ENCODE measurements around the gene HEXA.
"Not testable (repeated sequence)": the region's sequence is repeated elsewhere in the genome, so short reads cannot be mapped to it uniquely, and the experiment has no call there.

The HEXA gene

DNA sequence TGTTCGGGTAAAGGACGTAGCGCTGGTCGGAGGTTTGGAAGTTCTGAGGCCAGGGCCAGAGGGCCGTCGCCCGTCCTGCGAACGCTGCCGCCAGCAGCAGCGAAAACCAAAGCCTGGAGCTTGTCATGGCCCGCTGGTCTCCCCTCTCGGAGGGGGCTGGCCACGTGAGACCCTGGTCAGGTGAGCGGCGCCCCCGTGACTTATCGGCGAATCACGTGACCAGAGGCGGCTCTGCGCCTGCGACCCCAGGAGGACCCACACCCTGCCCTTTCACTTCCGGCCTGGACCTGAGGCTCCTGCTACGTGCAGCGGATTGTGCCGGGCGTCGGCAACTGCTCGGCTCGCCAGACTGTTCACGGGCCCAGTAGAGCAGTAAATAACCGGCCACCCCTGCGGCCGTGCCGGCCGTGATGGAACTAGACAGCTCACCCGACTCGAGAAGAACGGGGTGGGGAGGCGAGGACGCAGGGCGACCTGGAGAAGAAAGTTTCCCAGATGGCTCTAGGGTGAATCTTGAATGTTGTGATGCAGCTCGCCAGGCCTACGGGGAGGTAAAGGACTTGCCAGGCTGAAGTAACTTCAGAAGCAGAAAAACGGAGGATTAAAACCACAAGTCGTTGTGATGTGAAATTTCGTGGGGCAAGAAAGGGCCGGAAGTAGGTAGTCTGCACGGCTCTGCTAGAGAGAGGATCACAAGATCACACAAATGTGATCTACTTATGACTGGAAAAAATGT lies at the start of gene HEXA:
Gene HEXA (minus strand): TSS at position 169 of the 736 bp plus-strand sequence. CDS start 42 bp downstream, at position 127.
- TF ChIP-seq, protein P1, sequence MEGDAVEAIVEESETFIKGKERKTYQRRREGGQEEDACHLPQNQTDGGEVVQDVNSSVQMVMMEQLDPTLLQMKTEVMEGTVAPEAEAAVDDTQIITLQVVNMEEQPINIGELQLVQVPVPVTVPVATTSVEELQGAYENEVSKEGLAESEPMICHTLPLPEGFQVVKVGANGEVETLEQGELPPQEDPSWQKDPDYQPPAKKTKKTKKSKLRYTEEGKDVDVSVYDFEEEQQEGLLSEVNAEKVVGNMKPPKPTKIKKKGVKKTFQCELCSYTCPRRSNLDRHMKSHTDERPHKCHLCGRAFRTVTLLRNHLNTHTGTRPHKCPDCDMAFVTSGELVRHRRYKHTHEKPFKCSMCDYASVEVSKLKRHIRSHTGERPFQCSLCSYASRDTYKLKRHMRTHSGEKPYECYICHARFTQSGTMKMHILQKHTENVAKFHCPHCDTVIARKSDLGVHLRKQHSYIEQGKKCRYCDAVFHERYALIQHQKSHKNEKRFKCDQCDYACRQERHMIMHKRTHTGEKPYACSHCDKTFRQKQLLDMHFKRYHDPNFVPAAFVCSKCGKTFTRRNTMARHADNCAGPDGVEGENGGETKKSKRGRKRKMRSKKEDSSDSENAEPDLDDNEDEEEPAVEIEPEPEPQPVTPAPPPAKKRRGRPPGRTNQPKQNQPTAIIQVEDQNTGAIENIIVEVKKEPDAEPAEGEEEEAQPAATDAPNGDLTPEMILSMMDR (IDR thresholded peaks at IDR 0.05; ENCODE audit: control extremely low read depth, extremely low read depth, low read depth, missing control alignments), result no peak
- ChIA-PET POLR2A (interaction anchor here (1.0 to 1.3 kb wide), 2 partner anchors 11 to 149 kb away, joined by 3 to 4 read pairs; no protein-coding TSS in a partner anchor), CTCF (interaction anchor here (1.2 to 2.6 kb wide), 2 partner anchors 9 to 149 kb away, joined by 5 to 8 read pairs; no protein-coding TSS in a partner anchor)
- peak; percentile 97 for DNase-seq (ENCODE audit: extremely low spot score)

GRCh38 chr15:72423256-72423655 lies 47.4 kb upstream of the HEXA start:
- ChIA-PET POLR2A (no interaction called here), CTCF (interaction anchor here (2.8 kb wide), 1 partner anchor 30 kb away, joined by 12 read pairs; no protein-coding TSS in a partner anchor)
- TF ChIP-seq, protein P1 (IDR thresholded peaks at IDR 0.05; ENCODE audit: control extremely low read depth, extremely low read depth, low read depth, missing control alignments), result no peak
- no peak for DNase-seq (ENCODE audit: extremely low spot score)

- TF ChIP-seq, protein P1 (IDR thresholded peaks at IDR 0.05; ENCODE audit: control extremely low read depth, extremely low read depth, low read depth, missing control alignments), result no peak
- DNase-seq (ENCODE audit: extremely low spot score), result no peak
- ChIA-PET POLR2A (no interaction called here), CTCF (interaction anchor here (2.8 kb wide), 1 partner anchor 32 kb away, joined by 12 read pairs; no protein-coding TSS in a partner anchor)
Measured at GRCh38 chr15:72421484-72421883, 45.7 kb upstream of the HEXA start.

DNA sequence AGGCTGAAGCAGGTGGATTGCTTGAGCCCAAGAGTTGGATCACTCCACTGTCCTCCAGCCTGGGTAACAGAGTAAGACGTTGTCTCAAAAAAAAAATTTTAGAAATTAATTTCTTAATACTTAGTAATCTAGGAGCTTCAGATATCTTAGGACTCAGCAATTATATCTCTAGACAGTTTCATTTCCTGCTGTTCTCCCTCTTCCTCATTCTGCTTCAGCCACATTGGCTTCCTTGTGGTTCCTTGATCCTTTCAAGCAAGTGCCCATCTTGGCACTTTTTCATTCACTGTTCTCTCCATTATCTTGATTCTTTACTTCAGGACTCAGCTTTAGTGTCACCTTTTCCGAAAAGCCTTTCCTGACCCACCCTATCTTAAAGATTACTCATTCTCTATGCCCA lies 44.8 kb upstream of the HEXA start:
- no peak for DNase-seq (ENCODE audit: extremely low spot score)
- ChIA-PET CTCF (no interaction called here), POLR2A (no interaction called here)
- TF ChIP-seq, protein P1 (IDR thresholded peaks at IDR 0.05; ENCODE audit: control extremely low read depth, extremely low read depth, low read depth, missing control alignments), result no peak

DNA sequence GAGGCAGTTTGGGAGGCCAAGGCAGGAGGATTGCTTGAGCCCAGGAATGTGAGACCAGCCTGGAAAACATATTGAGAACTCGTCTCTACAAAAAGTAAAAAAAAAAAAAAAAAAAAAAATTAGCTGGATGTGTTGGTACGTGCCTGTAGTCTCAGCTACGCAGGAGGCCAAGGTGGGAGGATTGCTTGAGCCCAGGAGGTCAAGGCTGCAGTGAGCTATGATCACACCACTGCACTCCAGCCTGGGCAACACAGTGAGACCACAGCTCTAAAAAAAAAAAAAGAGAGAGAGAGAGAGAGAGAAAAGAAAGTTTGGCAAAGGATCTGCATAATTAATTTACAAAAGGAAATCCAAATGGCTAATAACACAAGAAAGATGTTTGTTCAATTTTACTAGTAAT lies 44.0 kb upstream of the HEXA start:
- POLR2A ChIA-PET, CTCF ChIA-PET: not testable (repeated sequence)

GRCh38 chr15:72415304-72415703 lies 39.5 kb upstream of the HEXA start:
- POLR2A ChIA-PET, result no interaction called here
- TF ChIP-seq, protein P1 (IDR thresholded peaks at IDR 0.05; ENCODE audit: control extremely low read depth, extremely low read depth, low read depth, missing control alignments), result no peak
- no peak for DNase-seq (ENCODE audit: extremely low spot score)
- CTCF ChIA-PET, result no interaction called here

More for the DNA sequence above, 44.0 kb upstream of the HEXA start:
- not testable (repeated sequence) for DNase-seq (ENCODE audit: extremely low spot score)

- CTCF ChIA-PET; DNase-seq (ENCODE audit: extremely low spot score); POLR2A ChIA-PET: not testable (repeated sequence)
Measured at GRCh38 chr15:72413337-72413736, 37.5 kb upstream of the HEXA start.

All from GM10248 (cell line).